HG03159 (cell line): Measurements from ENCODE around the gene ZNF44.

Experiments used
- ATAC-seq: cut with Tn5 transposase; IDR thresholded peaks from one replicate; pipeline ENCODE4 v1.9.1; 2021; ENCODE audit warnings: mild to moderate bottlenecking, moderate library complexity; ENCODE audit not compliant: unreplicated experiment

Gene ZNF44

DNA sequence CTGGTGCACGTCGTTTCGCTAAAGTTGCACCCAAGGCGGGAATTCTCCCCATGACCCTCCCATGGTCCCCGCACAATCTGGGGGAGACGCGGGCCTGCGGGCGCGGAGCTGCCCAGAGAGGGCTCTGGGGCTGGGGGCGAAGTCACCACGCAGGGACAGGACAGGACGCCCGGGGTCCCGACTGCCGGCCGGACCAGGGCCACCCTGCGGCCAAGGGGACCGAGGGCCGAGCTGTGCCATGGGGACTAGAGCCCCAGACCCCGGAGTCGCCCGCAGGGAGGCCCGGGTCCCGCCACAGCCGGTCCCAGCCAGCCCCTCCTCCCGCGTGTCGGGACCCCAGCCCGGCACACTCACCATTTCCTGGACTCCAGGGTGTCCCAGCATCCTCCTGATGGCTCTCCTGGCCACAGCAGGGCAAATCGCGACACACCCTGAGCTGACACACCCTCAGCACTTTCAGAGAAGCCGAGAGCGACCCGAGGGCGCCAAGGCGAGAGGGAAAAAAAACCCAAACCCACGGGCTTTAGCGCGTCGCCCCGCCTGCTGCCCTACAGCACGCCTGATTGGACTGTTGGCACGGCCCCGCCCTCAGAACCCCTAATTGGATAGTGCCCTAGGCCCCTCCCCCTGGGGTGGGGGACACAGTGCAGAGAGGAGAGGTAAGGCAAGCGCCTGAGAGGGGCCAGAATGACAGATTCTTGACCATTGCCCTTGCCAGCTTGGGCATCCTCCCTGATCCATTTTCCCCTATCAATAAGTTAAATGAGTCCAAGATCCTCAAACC, 28.6 kb downstream of the ZNF44 start:
- ATAC-seq: no peak

DNA sequence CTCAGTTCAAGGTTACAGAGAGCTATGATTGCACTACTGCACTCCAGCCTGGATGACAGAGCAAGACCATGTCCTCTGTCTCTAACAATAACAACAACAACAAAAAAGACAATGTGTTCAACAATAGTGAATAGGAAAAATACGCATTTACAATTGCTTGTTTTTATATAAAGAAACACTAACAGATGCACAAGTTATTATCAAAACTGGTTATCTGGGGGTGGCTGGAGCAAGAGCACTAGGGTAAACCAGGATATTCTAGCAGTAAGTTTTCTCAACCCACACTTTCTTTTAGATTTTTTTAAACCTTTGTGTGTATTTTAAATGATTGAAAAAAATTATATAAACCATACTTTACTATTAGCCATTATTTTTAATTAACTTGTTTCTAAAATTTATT, 33.1 kb downstream of the ZNF44 start:
- ATAC-seq: no peak

DNA sequence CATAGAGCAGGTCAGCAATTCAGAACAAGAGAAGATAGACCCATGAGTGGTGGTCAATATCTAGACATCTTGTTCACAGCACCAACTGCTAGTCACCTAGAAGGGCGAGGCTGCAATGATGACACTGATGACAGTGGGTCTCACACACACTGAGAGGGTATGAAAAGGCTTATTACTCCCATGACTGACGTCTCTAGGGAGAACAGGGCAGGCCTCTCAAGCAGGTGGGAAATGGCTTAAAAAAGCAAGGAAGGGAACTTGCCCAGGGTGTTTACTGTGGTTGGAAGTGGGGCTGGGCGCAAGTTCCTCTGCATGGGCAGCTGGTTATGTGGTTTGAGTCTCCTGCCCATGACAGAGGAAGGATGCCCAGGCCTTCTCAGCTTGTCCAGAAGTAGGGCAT, 33.8 kb downstream of the ZNF44 start:
- ATAC-seq: no peak

DNA sequence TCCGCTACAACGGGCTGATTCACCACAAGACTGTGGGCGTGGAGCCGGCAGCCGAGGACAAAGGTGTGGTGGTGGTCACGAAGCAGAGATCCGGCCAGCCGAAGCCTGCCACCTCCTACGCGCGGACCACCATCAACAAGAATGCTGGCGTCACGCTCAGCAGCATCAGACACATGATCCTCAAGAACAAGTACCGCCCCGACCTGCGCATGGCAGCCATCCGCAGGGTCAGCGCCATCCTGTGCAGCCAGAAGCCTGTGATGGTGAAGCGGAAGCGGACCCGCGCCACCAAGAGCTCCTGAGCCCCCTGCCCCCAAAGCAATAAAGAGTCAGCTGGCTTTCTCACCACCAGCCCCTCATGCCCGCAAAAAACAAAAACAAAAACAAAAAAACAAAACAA, 34.4 kb downstream of the ZNF44 start:
- ATAC-seq: no peak

DNA sequence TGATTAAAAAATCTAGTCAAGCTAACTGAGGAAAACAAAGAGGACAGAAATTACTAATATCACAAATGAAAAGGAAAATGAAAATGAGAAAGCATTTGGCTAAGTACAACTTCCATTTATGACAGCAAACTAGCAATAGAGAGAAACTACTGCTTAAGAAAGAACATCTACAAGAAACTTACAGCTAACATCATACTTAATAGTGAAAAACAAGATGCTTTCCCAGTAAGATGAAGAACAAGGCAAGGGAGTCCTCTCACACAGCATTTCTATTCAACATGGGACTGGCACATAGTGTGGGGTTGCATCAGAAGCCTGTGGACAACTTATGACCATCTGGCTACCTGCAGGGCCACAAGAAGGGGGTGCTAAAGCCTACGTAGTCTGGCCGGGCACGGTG, 39.3 kb downstream of the ZNF44 start:
- ATAC-seq: no peak

DNA sequence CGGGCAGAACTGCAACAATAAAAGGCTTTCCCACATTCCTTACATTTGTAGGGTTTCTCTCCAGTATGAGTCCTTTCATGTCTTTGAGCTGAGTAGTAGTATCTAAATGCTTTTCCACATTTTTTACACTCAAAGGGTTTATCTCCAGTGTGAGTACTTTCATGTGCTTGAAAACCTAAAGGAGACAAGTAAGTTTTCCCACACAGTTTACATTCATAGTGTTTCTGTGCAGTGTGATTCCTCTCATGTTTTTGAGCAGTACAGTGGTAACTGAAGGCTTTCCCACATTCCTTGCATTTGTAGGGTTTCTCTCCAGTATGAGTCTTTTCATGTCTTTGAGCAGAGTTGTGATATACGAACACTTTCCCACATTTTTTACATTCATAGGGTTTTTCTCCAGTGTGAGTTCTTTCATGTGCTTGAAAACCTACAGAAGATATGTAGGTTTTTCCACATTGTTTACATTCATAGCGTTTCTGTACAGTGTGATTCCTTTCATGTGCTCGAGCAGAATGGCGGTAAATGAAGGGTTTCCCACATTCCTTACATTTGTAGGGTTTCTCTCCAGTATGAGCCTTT, 47.0 kb downstream of the ZNF44 start:
- no peak for ATAC-seq

DNA sequence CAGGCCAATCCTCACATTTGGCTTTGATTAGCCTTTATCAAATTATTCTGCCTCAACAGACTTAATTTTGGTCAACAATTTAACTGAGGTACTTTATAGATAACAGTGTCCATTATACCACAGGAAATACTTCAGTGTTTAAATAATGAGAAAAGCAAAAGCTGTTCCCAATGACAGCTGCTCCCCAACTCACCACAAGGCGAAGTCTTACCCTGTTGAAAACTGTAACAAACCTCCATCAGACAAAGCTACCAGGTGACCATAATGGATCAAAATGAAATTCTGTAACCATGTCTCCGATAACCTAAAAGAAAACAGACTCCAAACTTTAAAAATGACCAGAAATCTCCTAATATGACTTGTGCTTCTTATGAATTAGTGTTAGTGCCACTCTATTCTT, 50.3 kb downstream of the ZNF44 start:
- ATAC-seq: no peak

DNA sequence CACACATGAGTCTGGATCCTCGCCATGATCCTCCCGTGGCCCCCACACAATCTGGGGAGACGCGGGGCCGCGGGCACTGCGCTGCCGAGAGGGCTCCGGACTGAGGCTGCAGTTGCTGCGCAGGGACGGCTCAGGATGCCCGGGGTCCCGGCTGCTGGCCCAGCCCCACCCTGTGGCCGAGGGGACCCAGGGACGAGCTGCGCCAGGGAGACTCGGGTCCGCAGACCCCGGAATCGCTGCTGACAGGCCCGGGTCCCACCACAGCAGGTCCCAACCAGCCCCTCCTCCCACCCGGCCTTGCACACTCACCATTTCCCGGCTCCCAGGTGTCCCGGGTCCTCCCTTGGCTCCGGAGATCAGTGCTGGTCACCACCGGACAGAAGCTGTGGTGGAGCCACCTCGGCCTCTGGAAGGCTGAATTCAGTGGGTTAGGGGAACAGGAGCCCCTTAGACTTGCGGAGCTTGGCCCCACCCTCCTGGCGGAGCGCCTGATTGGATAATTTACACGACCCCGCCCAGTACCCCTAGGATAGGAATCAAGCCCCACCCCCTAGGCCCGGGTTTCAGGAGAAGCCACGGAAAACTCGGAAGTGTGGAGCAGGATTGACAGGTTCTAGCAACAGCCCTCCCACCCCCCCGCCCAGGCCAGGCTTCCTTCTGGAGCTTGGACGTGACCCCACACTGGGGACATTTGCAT, 57.4 kb downstream of the ZNF44 start:
- ATAC-seq: no peak

DNA sequence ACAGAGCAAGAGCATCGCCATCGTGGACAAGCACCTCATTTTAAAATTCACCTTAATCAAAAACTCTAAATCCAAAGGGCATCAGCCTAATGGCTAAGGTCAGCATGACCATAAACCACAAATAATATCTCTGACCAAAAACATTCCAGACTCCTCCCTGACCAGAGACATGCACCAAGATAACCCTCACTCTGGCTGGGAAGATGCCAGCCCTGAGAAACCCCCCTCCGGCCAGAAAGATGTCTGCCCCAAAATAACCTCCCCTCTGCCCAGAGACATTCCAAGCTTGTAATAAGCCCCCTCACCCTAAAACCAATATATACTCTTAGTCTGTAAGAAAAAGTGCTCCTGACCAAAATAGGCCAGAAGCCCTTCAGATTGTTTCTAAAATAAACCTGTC, 61.7 kb downstream of the ZNF44 start:
- ATAC-seq: no peak

DNA sequence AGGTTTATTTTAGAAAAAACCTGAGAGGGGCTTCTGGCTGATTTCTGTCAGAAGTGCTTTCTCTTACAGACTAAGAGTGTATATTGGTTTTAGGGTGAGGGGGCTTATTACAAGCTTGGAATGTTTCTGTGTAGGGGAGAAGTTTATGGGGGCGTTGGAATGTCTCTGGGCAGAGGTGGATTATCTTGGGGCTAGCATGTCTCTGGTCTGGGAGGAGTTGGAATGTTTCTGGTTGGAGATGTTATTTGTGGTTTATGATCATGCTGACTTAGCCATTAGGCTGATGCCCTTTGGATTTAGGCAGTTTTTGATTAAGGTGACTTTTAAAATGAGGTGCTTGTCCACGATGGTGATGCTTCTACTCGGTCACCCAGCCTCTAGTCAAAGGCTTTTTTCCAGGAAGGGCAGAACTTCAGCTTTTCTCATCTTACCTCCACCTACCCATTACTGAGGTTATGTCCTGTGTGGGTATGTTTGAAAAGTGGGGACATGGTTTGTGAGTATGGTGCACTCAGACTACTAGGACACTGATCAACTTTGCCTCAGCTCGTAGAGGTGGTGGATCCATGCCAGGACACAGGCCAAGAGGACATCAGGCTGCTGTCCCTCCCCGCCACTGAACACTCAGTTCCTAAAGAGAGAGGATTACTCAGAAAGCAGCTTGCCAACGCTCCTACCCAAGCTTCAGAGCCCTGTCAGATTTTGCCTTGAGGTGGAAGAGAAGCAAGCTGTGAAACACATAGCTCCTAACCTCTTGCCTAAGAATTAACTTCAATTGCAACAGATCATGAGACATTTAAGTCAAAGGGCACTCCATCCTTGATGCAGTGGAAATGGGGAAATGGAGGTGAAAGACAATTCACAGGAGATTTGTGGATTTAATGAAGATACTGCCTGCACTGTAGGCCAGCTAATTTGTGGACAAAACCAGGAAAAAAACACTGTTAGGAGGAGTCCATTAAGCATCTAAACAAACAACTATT, 63.6 kb downstream of the ZNF44 start:
- no peak for ATAC-seq

DNA sequence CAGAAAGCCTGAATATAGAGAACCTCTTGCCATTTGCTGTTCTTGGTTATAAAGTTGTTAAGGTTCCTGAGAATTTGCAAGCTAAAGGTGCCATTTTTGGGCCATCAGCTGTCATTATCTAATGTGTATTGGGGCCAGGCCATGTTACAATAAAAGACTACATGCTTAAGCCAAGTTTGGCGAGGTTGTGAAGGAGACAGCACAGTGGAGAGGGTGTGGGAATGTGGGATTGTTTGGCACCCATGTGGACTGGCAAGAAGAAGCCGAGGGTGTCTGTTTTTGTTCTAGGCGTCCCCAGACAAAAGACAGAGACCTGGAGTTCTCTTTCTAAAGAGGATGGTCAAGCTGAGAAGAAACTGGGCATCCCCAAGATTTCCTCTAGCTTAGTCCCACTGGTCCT, 64.7 kb downstream of the ZNF44 start:
- no peak for ATAC-seq

DNA sequence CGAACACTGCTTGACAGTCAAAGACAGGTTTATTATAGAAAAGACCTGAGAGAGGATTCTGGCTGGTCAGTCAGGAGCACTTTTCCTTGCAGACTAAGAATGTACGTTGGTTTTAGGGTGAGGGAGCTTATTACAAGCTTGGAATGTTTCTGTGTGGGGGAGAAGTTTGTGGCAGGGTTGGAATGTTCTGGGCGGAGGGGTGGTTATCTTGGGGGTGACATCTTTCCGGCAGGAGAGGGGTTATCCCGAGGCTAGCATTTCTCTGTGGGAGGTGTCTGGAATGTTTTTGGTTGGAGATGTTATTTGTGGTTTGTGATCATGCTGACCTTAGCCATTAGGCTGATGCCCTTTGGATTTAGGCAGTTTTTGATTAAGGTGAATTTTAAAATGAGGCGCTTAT, 70.0 kb downstream of the ZNF44 start:
- no peak for ATAC-seq

DNA sequence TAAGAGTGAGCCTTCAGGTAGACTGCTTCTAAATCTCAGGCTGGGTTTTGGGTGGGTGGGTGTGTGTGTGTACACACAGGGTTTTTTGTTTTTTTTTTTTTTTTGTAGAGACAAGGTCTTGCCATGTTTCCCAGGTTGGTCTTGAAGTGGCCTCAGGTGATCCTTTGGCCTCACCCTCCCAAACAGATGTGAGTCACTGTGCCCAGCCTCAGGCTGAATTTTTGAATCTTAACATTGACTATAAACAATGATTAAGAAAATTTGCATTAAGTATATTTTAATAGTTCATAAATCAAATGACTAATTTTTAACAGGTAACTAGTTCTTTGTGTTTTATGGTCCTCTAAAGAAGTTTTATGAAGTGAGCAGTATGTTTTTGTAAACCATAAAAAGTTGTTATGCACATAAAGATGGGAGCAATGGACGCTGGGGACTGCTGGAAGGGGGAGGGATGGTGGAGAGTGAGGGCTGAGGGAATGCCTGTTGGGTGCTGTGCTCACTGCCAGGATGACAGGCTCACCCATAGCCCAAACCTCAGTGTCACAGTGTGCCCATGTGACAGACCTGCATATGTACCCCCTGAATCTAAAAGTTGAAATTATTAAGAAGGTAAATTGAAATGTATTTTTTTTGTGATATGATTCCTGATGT, 71.6 kb downstream of the ZNF44 start:
- ATAC-seq: no peak
